Parathyroid adenoma (tissue), 2 donors: ENCODE data around the gene MEIS2.

Experiments used
- H2AFZ ChIP-seq: fragments of 300-600 bp; sonication (generic); one replicate; pipeline ENCODE4 v1.7.0; 2017; ENCODE audit warnings: antibody characterized with exemption, mild to moderate bottlenecking
- H3K27ac ChIP-seq: fragments of 300-600 bp; sonication (generic); one replicate; pipeline ENCODE4 v1.7.0; 2017
- H3K27me3 ChIP-seq: fragments of 300-600 bp; sonication (generic); one replicate; pipeline ENCODE4 v1.7.0; 2017; ENCODE audit warnings: low read length; ENCODE audit not compliant: control insufficient read depth, insufficient read depth
- H3K36me3 ChIP-seq: fragments of 300-600 bp; sonication (generic); one replicate; pipeline ENCODE4 v1.7.0; 2017; ENCODE audit warnings: low read length; ENCODE audit not compliant: control insufficient read depth, insufficient read depth
- H3K4me1 ChIP-seq: fragments of 300-600 bp; sonication (generic); one replicate; pipeline ENCODE4 v1.7.0; 2017; ENCODE audit warnings: control low read depth
- H3K4me2 ChIP-seq: fragments of 300-600 bp; sonication (generic); one replicate; pipeline ENCODE4 v1.7.0; 2017; ENCODE audit warnings: low read length
- H3K4me3 ChIP-seq: fragments of 300-600 bp; sonication (generic); one replicate; pipeline ENCODE4 v1.7.0; 2017; ENCODE audit warnings: low read depth, low read length
- H3K79me2 ChIP-seq: fragments of 300-600 bp; sonication (generic); one replicate; pipeline ENCODE4 v1.7.0; 2017; ENCODE audit warnings: control low read depth
- H3K9ac ChIP-seq: fragments of 300-600 bp; sonication (generic); one replicate; pipeline ENCODE4 v1.7.0; 2017; ENCODE audit warnings: mild to moderate bottlenecking
- H3K9me3 ChIP-seq: fragments of 300-600 bp; sonication (generic); one replicate; pipeline ENCODE4 v1.7.0; 2017; ENCODE audit warnings: low read length; ENCODE audit not compliant: control insufficient read depth
- CTCF ChIP-seq: fragments of 300-600 bp; sonication (generic); IDR thresholded peaks from one replicate; pipeline ENCODE4 v1.7.0; 2017; ENCODE audit warnings: antibody characterized with exemption, mild to moderate bottlenecking
- donor health status: primary hyperparathyroidism.

The MEIS2 gene

DNA sequence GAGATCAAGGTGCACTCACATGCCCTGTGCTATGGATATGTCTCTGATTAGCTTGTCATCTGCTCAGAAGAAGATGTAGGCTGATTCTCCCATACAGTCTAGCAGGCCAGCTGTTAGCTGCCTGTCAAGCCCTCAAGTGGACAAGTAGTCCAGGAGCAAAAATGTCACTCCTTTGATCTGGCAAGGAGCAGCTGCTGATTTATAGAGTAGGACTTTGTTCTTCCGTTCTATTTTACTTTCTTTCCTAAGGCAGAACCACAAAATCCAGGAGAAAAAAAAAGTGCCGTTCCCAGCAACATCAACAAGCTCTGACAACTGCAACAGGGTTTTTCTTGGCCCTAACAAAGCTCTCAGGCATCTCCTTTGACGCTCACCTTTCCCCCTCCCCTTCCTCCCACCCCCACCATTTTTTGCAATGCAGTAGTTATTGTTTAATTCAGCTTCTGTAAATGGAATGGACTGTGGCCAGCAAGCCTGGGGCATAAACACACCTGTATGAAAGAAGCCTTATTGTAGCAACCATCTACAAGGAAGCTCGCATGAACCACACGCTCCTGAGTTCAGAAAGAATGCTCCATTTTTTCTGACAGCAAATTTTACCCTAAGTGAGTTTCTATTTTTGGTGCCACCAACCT is 196.3 kb downstream of the MEIS2 start:
- no peak overlapping the region for H3K27ac ChIP-seq
- H3K27me3 ChIP-seq: no peaks in the 10 kb centered on the region

DNA sequence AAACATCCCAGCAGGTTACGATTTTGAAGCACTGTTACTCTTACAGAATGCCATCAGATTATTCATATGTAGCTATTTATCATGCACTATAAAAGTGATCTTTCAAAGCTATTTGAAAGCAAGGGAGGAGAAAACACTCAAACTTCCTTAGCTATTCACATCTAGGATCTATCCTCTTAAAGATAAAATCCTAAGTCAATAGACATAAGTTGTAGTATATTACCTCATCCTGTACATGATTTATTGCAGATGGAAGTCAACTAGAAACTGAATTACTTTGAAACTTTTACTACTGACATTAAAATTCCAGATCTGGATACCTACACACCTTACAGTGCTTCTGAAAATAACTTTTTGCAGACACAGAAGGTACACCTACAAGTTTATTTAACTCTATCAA is 197.2 kb downstream of the MEIS2 start:
- Histone ChIP-seq H3K9ac (no peak overlapping the region), H3K4me2 (no peak overlapping the region), H3K4me1 (no peaks in the 10 kb centered on the region), H3K27me3 (no peaks in the 10 kb centered on the region), H3K4me3 (no peak overlapping the region), H3K9me3 (no peaks in the 10 kb centered on the region), H2AFZ (no peak overlapping the region), H3K36me3 (no peaks in the 10 kb centered on the region), H3K27ac (no peak overlapping the region), H3K79me2 (no peaks in the 10 kb centered on the region)
- TF ChIP-seq CTCF: no peak

More for the DNA sequence above, 196.3 kb downstream of the MEIS2 start:
- Histone ChIP-seq H3K4me2 (no peak overlapping the region), H3K9me3 (no peaks in the 10 kb centered on the region), H3K36me3 (no peaks in the 10 kb centered on the region), H3K9ac (no peak overlapping the region), H2AFZ (no peak overlapping the region), H3K79me2 (no peaks in the 10 kb centered on the region), H3K4me1 (no peaks in the 10 kb centered on the region), H3K4me3 (no peak overlapping the region)
- no peak for TF ChIP-seq CTCF

DNA sequence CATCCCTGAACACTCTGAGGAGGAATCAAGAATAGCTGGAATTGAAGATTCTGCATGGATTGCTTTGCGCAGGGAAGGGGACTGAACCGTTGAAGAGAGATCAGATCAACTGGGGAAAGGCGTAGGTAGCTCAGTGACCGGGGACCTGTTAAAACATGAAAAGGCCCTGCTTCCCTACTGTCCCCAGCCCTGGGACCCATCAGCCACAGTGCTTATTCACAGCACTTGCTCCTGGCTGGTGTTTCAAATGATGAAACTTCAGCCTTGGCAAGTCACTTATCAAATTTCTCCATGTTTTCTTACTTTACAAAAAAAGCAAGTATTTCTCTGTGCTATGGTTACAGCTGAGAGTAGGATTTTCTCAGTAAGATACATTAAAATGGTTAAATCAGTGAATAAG is 199.3 kb downstream of the MEIS2 start:
- Histone ChIP-seq H3K9ac (no peak overlapping the region), H3K27ac (no peak overlapping the region), H3K36me3 (no peaks in the 10 kb centered on the region), H3K4me3 (no peak overlapping the region), H3K79me2 (no peaks in the 10 kb centered on the region), H3K27me3 (no peaks in the 10 kb centered on the region), H2AFZ (no peak overlapping the region), H3K4me1 (no peaks in the 10 kb centered on the region), H3K9me3 (no peaks in the 10 kb centered on the region), H3K4me2 (no peak overlapping the region)
- no peak for TF ChIP-seq CTCF

GRCh38 chr15:36899696-36900095 is 200.7 kb downstream of the MEIS2 start:
- H3K36me3 ChIP-seq: no peaks in the 10 kb centered on the region
- H3K4me3 ChIP-seq: no peak overlapping the region
- H3K9me3 ChIP-seq: no peaks in the 10 kb centered on the region
- H3K4me2 ChIP-seq: no peak overlapping the region
- H3K79me2 ChIP-seq: no peaks in the 10 kb centered on the region
- no peak overlapping the region for H2AFZ ChIP-seq
- no peaks in the 10 kb centered on the region for H3K4me1 ChIP-seq
- TF ChIP-seq CTCF: no peak
- no peak overlapping the region for H3K9ac ChIP-seq
- H3K27ac ChIP-seq: no peak overlapping the region
- no peaks in the 10 kb centered on the region for H3K27me3 ChIP-seq

DNA sequence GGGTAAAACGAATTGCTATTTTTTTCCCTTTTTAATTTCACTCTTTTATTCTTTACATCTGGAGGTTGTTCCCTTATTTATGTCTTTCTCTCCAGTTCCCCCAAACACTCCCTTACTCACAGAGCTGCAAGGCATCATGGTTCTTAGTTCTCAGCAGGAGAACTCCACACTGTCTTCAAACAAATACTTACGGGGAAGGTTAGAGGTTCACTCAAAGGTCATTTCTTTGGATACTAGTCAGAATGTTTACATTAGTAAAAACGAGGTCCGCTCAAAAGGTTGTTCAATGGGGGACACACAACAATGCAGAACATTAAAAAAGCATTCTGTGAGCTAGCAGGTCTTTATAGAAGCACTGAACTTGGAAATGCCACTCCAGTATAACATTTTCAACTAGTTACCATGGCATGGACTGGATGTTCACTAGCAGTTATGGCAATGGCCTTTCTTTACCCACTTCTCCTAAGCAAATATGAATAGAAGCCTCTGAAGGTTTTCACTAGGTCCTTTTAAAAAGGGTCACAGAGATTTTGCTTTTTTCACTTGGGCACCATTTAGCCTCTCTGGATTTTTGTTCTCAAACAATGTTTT is 201.7 kb downstream of the MEIS2 start:
- Histone ChIP-seq H3K4me1 (no peaks in the 10 kb centered on the region), H3K9me3 (no peaks in the 10 kb centered on the region), H3K4me3 (no peak overlapping the region), H3K9ac (no peak overlapping the region), H3K4me2 (no peak overlapping the region), H3K36me3 (no peaks in the 10 kb centered on the region), H2AFZ (no peak overlapping the region), H3K27me3 (no peaks in the 10 kb centered on the region), H3K79me2 (no peaks in the 10 kb centered on the region), H3K27ac (no peak overlapping the region)
- TF ChIP-seq CTCF: no peak
